ENCODE data around the gene AMIGO2. TPM values are rescaled to one million over a fixed set of nuclear protein-coding genes. Genes with fewer than 3 reads are reported as not detected.

Gene AMIGO2
- total RNA-seq, 1 experiment from 2014 or later = 6.5 TPM

GRCh38 chr12:47035484-47035883, 44.3 kb downstream of the AMIGO2 start (continued):
- TF ChIP-seq E2F4 (CRISPR knock-in tag; IDR thresholded peaks at IDR 0.05; ENCODE audit: borderline replicate concordance, low read depth) = no peak
- TF ChIP-seq MYBL2 (CRISPR knock-in tag; IDR thresholded peaks at IDR 0.05) = no peak
- no peak for TF ChIP-seq ZNF232 (CRISPR knock-in tag; IDR thresholded peaks at IDR 0.05)
- TF ChIP-seq ZNF317 (CRISPR knock-in tag; IDR thresholded peaks at IDR 0.05; ENCODE audit: borderline replicate concordance, low read depth) = no peak
- TF ChIP-seq USF2 (CRISPR knock-in tag; IDR thresholded peaks at IDR 0.05) = no peak

DNA sequence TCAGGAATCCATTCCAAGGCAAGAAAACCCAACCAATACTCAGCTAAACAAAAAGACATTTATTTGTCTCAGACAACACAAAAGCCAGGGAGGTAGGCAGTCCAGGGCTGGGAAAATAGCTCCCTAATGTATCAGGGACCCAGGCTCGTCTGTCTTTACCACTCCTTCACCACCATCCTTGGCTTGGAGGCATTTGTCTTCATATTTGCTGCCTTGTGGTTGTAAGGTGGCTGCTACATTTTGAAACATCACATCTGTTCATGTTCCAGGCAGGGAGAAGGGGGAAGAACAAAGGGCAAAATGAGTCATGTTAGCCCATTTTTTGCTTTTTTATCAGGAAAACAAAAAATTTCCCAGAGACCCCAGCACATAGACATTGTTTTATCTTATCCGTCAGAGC, 45.1 kb downstream of the AMIGO2 start:
- TF ChIP-seq TCF7 (CRISPR knock-in tag; IDR thresholded peaks at IDR 0.05; ENCODE audit: low read depth) (no peak), USF1 (CRISPR knock-in tag; IDR thresholded peaks at IDR 0.05) (no peak), IRF2 (CRISPR knock-in tag; IDR thresholded peaks at IDR 0.05; ENCODE audit: borderline replicate concordance, low read depth) (no peak), STAT6 (CRISPR knock-in tag; conservative IDR thresholded peaks at IDR 0.05; ENCODE audit: low read depth) (no peak), ATF3 (CRISPR knock-in tag; conservative IDR thresholded peaks at IDR 0.05) (no peak), MYBL2 (CRISPR knock-in tag; IDR thresholded peaks at IDR 0.05) (no peak), IRF1 (CRISPR knock-in tag; IDR thresholded peaks at IDR 0.05) (no peak), ZBTB21 (CRISPR knock-in tag; IDR thresholded peaks at IDR 0.05; ENCODE audit: borderline replicate concordance) (no peak), JUN (CRISPR knock-in tag; IDR thresholded peaks at IDR 0.05) (no peak), ERG (CRISPR knock-in tag; IDR thresholded peaks at IDR 0.05) (no peak), CREB1 (CRISPR knock-in tag; IDR thresholded peaks at IDR 0.05) (no peak), FOXP1 (CRISPR knock-in tag; IDR thresholded peaks at IDR 0.05; ENCODE audit: borderline replicate concordance) (no peak), ZNF219 (CRISPR knock-in tag; IDR thresholded peaks at IDR 0.05; ENCODE audit: borderline replicate concordance) (no peak), GTF2I (CRISPR knock-in tag; conservative IDR thresholded peaks at IDR 0.05) (no peak), NFATC4 (CRISPR knock-in tag; IDR thresholded peaks at IDR 0.05) (no peak), FOXK1 (CRISPR knock-in tag; IDR thresholded peaks at IDR 0.05) (no peak), ETV6 (CRISPR knock-in tag; IDR thresholded peaks at IDR 0.05) (no peak)
- TF ChIP-seq, protein P1, sequence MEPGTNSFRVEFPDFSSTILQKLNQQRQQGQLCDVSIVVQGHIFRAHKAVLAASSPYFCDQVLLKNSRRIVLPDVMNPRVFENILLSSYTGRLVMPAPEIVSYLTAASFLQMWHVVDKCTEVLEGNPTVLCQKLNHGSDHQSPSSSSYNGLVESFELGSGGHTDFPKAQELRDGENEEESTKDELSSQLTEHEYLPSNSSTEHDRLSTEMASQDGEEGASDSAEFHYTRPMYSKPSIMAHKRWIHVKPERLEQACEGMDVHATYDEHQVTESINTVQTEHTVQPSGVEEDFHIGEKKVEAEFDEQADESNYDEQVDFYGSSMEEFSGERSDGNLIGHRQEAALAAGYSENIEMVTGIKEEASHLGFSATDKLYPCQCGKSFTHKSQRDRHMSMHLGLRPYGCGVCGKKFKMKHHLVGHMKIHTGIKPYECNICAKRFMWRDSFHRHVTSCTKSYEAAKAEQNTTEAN (CRISPR knock-in tag; IDR thresholded peaks at IDR 0.05) = no peak
- TF ChIP-seq, protein P2, sequence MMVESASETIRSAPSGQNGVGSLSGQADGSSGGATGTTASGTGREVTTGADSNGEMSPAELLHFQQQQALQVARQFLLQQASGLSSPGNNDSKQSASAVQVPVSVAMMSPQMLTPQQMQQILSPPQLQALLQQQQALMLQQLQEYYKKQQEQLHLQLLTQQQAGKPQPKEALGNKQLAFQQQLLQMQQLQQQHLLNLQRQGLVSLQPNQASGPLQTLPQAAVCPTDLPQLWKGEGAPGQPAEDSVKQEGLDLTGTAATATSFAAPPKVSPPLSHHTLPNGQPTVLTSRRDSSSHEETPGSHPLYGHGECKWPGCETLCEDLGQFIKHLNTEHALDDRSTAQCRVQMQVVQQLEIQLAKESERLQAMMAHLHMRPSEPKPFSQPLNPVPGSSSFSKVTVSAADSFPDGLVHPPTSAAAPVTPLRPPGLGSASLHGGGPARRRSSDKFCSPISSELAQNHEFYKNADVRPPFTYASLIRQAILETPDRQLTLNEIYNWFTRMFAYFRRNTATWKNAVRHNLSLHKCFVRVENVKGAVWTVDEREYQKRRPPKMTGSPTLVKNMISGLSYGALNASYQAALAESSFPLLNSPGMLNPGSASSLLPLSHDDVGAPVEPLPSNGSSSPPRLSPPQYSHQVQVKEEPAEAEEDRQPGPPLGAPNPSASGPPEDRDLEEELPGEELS (CRISPR knock-in tag; IDR thresholded peaks at IDR 0.05) = no peak
- no peak for DNase-seq (ENCODE audit: low spot score)
- Mint-ChIP-seq H3K4me3 (no peak overlapping the region), H3K4me1 (peaks cover 33% of the 10 kb centered on the region), H3K36me3 (no peaks in the 10 kb centered on the region), H3K27ac (no peak overlapping the region), H3K9me3 (no peaks in the 10 kb centered on the region), H3K27me3 (ENCODE audit: low read depth) (no peaks in the 10 kb centered on the region)
- ATAC-seq = no peak
- POLR2A ChIA-PET = no interaction called here
- CTCF ChIA-PET = interaction anchor here (1.0 to 4.5 kb wide), 5 partner anchors 14 to 374 kb away, joined by 3 to 64 read pairs (median 49); no protein-coding TSS in a partner anchor
